WTC11 (cell line): ENCODE results near the gene SPG11. TPM values are rescaled to one million over a fixed set of nuclear protein-coding genes. Genes with fewer than 3 reads are reported as not detected.

ENCODE experiments used
- ATAC-seq: fragments of 200-7000 bp; cut with Tn5 transposase; 2 replicates; pipeline ENCODE4 v1.10.0; 2021; ENCODE audit warnings: mild to moderate bottlenecking, moderate library complexity
- CTCF ChIA-PET: fragments of 300-600 bp; sonication (Branson Sonifier 250); formaldehyde crosslinking; loops from one replicate; lab custom pipeline; 2021; ENCODE audit warnings: antibody characterized with exemption; lab: Charles Lee
- POLR2A ChIA-PET: fragments of 350-600 bp; sonication (Branson Sonifier 250); formaldehyde crosslinking; loops from one replicate; lab custom pipeline; 2021; ENCODE audit warnings: antibody characterized with exemption; lab: Charles Lee
- DNase-seq: peaks from one replicate; pipeline ENCODE4 v3.0.0; 2021; ENCODE audit warnings: low spot score
- H3K27ac Mint-ChIP-seq: 2 replicates; pipeline ENCODE4 v1.8.0; 2021; ENCODE audit warnings: mixed read lengths
- H3K27me3 Mint-ChIP-seq: 2 replicates; pipeline ENCODE4 v1.8.0; 2021; ENCODE audit warnings: low read depth, mild to moderate bottlenecking, moderate library complexity, mixed read lengths
- H3K36me3 Mint-ChIP-seq: 2 replicates; pipeline ENCODE4 v1.8.0; 2021; ENCODE audit warnings: mixed read lengths
- H3K4me1 Mint-ChIP-seq: 2 replicates; pipeline ENCODE4 v1.8.0; 2022; ENCODE audit warnings: mixed read lengths
- H3K4me3 Mint-ChIP-seq: 2 replicates; pipeline ENCODE4 v1.8.0; 2021; ENCODE audit warnings: mild to moderate bottlenecking, moderate library complexity, mixed read lengths
- H3K9me3 Mint-ChIP-seq: 2 replicates; pipeline ENCODE4 v1.8.0; 2021; ENCODE audit warnings: mixed read lengths
- ATF1 ChIP-seq: sonication (generic); formaldehyde crosslinking; IDR thresholded peaks from 2 replicates; pipeline ENCODE4 v1.8.1; 2023; ENCODE audit warnings: mild to moderate bottlenecking, moderate library complexity, missing genetic modification reagents
- ATF2 ChIP-seq: sonication (generic); formaldehyde crosslinking; IDR thresholded peaks from 2 replicates; pipeline ENCODE4 v1.8.1; 2022; ENCODE audit warnings: low read depth, missing genetic modification reagents, borderline replicate concordance
- CBFB ChIP-seq: sonication (generic); formaldehyde crosslinking; IDR thresholded peaks from 2 replicates; pipeline ENCODE4 v1.8.1; 2022; ENCODE audit warnings: mild to moderate bottlenecking, low read depth, missing genetic modification reagents
- CREM ChIP-seq: sonication (generic); formaldehyde crosslinking; IDR thresholded peaks from 2 replicates; pipeline ENCODE4 v1.8.1; 2022; ENCODE audit warnings: mild to moderate bottlenecking, missing genetic modification reagents, moderate library complexity
- E2F5 ChIP-seq: sonication (generic); formaldehyde crosslinking; IDR thresholded peaks from 2 replicates; pipeline ENCODE4 v1.8.1; 2022; ENCODE audit warnings: mild to moderate bottlenecking, moderate library complexity, missing genetic modification reagents
- ETV6 ChIP-seq: sonication (generic); formaldehyde crosslinking; IDR thresholded peaks from 2 replicates; pipeline ENCODE4 v1.8.1; 2022; ENCODE audit warnings: mild to moderate bottlenecking, missing genetic modification reagents
- FOXK1 ChIP-seq: sonication (generic); formaldehyde crosslinking; IDR thresholded peaks from 2 replicates; pipeline ENCODE4 v1.8.0; 2022; ENCODE audit warnings: mild to moderate bottlenecking, moderate library complexity, missing genetic modification reagents
- FOXP1 ChIP-seq: sonication (generic); formaldehyde crosslinking; IDR thresholded peaks from 2 replicates; pipeline ENCODE4 v1.8.0; 2022; ENCODE audit warnings: missing genetic modification reagents, mild to moderate bottlenecking, moderate library complexity, borderline replicate concordance
- HMGXB4 ChIP-seq: sonication (generic); formaldehyde crosslinking; IDR thresholded peaks from 2 replicates; pipeline ENCODE4 v1.8.1; 2023; ENCODE audit warnings: mild to moderate bottlenecking, moderate library complexity, missing genetic modification reagents
- KAT7 ChIP-seq: sonication (generic); formaldehyde crosslinking; IDR thresholded peaks from 2 replicates; pipeline ENCODE4 v1.8.1; 2023; ENCODE audit warnings: missing genetic modification reagents, mild to moderate bottlenecking, borderline replicate concordance
- NR1H2 ChIP-seq: sonication (generic); formaldehyde crosslinking; IDR thresholded peaks from 2 replicates; pipeline ENCODE4 v1.9.0; 2021; ENCODE audit warnings: mild to moderate bottlenecking, moderate library complexity, missing genetic modification reagents
- NR3C1 ChIP-seq: sonication (generic); formaldehyde crosslinking; conservative IDR thresholded peaks from 2 replicates; pipeline ENCODE4 v1.8.1; 2023; ENCODE audit warnings: low read depth, mild to moderate bottlenecking, missing genetic modification reagents
- RORB ChIP-seq: fragments of 250-450 bp; sonication (Bioruptor Pico); IDR thresholded peaks from 2 replicates; pipeline ENCODE4 v1.9.0; 2021; ENCODE audit warnings: mild to moderate bottlenecking
- SOX15 ChIP-seq: fragments of 250-450 bp; sonication (Bioruptor Pico); IDR thresholded peaks from 2 replicates; pipeline ENCODE4 v1.9.0; 2021; ENCODE audit warnings: mild to moderate bottlenecking
- ZSCAN18 ChIP-seq: fragments of 250-450 bp; sonication (Bioruptor Pico); IDR thresholded peaks from 2 replicates; pipeline ENCODE4 v2.1.2; 2022; ENCODE audit warnings: mild to moderate bottlenecking, moderate library complexity
- total RNA-seq: library from RNA; stranded (reverse); gene quantifications from 3 replicates; pipeline ENCODE4 v1.2.3, GENCODE V29; 2021
- TF ChIP-seq, protein P1 (sequence below): sonication (generic); formaldehyde crosslinking; IDR thresholded peaks from 2 replicates; pipeline ENCODE4 v1.8.0; 2022; ENCODE audit warnings: missing genetic modification reagents
- TF ChIP-seq, protein P2 (sequence below): fragments of 250-450 bp; sonication (Bioruptor Pico); IDR thresholded peaks from 2 replicates; pipeline ENCODE4 v1.8.0; 2021; ENCODE audit warnings: mild to moderate bottlenecking
- TF ChIP-seq, protein P3 (sequence below): sonication (generic); formaldehyde crosslinking; IDR thresholded peaks from 2 replicates; pipeline ENCODE4 v1.8.1; 2022; ENCODE audit warnings: mild to moderate bottlenecking, missing genetic modification reagents, moderate library complexity, borderline replicate concordance
- TF ChIP-seq, protein P4 (sequence below): sonication (generic); formaldehyde crosslinking; IDR thresholded peaks from 2 replicates; pipeline ENCODE4 v1.8.0; 2022; ENCODE audit warnings: mild to moderate bottlenecking, missing genetic modification reagents
- TF ChIP-seq, protein P5 (sequence below): fragments of 250-450 bp; sonication (Bioruptor Pico); IDR thresholded peaks from 2 replicates; pipeline ENCODE4 v1.9.0; 2021; ENCODE audit warnings: mild to moderate bottlenecking

Gene SPG11
- total RNA-seq, 1 experiment from 2014 or later: 46.4 TPM

DNA sequence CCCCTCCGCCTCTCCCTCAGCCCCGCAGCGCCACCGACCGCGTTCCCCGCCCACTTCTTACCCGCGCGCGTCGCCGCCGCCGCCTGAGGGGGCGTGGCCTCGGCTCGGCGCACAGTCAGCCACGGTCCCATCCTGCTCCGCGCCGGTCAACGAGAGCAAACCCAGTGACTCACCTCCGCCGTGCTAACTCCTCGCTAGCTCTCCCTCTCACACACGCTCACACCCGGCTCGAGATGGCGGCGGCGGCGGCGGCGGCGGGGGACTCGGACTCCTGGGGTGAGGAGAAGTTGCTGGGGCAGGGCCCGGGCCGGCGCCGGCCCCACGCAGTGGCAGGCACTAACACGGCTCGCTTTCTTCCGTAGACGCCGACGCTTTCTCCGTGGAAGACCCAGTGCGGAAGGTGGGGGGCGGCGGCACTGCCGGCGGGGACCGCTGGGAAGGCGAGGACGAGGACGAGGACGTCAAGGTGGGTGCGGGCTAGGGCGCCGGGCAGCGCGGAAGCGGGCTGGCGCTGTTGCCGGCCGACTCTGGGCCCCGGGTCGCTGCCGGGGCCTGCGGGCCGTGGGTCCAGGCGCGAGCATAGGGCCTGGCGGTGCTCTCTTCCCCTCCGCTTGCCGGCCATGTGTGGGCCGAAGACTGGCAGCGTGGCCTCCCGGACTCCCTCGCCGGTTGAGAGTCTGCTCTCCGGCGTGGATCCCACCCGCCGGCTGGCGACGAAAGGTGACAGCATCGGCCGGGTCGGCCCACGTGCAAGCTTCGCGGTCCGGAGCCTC lies 126.3 kb downstream of the SPG11 start, which contains the start of gene EIF3J:
TSS of gene EIF3J (plus strand) at position 186 of the 773 bp plus-strand sequence. CDS start at position 234, 48 bp downstream.
- H3K4me3 Mint-ChIP-seq: peak within 1 kb of the TSS; percentile 89
- CTCF ChIA-PET: interaction anchor here (0.5 to 1.7 kb wide), 9 partner anchors 9 to 200 kb away, joined by 3 to 10 read pairs (median 3); partner anchors contain the start of gene SPG11
- no peak for TF ChIP-seq NR1H2 (CRISPR knock-in tag)
- TF ChIP-seq, protein P1, sequence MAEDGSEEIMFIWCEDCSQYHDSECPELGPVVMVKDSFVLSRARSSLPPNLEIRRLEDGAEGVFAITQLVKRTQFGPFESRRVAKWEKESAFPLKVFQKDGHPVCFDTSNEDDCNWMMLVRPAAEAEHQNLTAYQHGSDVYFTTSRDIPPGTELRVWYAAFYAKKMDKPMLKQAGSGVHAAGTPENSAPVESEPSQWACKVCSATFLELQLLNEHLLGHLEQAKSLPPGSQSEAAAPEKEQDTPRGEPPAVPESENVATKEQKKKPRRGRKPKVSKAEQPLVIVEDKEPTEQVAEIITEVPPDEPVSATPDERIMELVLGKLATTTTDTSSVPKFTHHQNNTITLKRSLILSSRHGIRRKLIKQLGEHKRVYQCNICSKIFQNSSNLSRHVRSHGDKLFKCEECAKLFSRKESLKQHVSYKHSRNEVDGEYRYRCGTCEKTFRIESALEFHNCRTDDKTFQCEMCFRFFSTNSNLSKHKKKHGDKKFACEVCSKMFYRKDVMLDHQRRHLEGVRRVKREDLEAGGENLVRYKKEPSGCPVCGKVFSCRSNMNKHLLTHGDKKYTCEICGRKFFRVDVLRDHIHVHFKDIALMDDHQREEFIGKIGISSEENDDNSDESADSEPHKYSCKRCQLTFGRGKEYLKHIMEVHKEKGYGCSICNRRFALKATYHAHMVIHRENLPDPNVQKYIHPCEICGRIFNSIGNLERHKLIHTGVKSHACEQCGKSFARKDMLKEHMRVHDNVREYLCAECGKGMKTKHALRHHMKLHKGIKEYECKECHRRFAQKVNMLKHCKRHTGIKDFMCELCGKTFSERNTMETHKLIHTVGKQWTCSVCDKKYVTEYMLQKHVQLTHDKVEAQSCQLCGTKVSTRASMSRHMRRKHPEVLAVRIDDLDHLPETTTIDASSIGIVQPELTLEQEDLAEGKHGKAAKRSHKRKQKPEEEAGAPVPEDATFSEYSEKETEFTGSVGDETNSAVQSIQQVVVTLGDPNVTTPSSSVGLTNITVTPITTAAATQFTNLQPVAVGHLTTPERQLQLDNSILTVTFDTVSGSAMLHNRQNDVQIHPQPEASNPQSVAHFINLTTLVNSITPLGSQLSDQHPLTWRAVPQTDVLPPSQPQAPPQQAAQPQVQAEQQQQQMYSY (CRISPR knock-in tag): no peak
- TF ChIP-seq CBFB (CRISPR knock-in tag): no peak
- peak; percentile 51; the same call in 1 of the 2 replicates for TF ChIP-seq ETV6
- TF ChIP-seq RORB: no peak
- TF ChIP-seq FOXP1 (CRISPR knock-in tag): peak; percentile 72; the same call in 1 of the 2 replicates
- TF ChIP-seq, protein P2, sequence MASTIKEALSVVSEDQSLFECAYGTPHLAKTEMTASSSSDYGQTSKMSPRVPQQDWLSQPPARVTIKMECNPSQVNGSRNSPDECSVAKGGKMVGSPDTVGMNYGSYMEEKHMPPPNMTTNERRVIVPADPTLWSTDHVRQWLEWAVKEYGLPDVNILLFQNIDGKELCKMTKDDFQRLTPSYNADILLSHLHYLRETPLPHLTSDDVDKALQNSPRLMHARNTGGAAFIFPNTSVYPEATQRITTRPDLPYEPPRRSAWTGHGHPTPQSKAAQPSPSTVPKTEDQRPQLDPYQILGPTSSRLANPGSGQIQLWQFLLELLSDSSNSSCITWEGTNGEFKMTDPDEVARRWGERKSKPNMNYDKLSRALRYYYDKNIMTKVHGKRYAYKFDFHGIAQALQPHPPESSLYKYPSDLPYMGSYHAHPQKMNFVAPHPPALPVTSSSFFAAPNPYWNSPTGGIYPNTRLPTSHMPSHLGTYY (CRISPR knock-in tag): no peak
- TF ChIP-seq, protein P3, sequence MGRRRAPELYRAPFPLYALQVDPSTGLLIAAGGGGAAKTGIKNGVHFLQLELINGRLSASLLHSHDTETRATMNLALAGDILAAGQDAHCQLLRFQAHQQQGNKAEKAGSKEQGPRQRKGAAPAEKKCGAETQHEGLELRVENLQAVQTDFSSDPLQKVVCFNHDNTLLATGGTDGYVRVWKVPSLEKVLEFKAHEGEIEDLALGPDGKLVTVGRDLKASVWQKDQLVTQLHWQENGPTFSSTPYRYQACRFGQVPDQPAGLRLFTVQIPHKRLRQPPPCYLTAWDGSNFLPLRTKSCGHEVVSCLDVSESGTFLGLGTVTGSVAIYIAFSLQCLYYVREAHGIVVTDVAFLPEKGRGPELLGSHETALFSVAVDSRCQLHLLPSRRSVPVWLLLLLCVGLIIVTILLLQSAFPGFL (CRISPR knock-in tag): 0 out of 2 replicates have a peak, but pooled peaks have one; percentile 20
- TF ChIP-seq E2F5 (CRISPR knock-in tag): no peak
- peak; percentile 57; the same call in 1 of the 2 replicates for TF ChIP-seq CREM (CRISPR knock-in tag)
- TF ChIP-seq, protein P4, sequence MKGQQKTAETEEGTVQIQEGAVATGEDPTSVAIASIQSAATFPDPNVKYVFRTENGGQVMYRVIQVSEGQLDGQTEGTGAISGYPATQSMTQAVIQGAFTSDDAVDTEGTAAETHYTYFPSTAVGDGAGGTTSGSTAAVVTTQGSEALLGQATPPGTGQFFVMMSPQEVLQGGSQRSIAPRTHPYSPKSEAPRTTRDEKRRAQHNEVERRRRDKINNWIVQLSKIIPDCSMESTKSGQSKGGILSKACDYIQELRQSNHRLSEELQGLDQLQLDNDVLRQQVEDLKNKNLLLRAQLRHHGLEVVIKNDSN: peak; percentile 37; the same call in 1 of the 2 replicates
- no peak for TF ChIP-seq ATF1 (CRISPR knock-in tag)
- no peak for TF ChIP-seq ATF2 (CRISPR knock-in tag)
- peak; percentile 45 for TF ChIP-seq FOXK1 (CRISPR knock-in tag)
- TF ChIP-seq SOX15 (CRISPR knock-in tag): no peak
- TF ChIP-seq KAT7 (CRISPR knock-in tag): peak; percentile 86
- no peak for TF ChIP-seq NR3C1 (CRISPR knock-in tag)
- TF ChIP-seq, protein P5, sequence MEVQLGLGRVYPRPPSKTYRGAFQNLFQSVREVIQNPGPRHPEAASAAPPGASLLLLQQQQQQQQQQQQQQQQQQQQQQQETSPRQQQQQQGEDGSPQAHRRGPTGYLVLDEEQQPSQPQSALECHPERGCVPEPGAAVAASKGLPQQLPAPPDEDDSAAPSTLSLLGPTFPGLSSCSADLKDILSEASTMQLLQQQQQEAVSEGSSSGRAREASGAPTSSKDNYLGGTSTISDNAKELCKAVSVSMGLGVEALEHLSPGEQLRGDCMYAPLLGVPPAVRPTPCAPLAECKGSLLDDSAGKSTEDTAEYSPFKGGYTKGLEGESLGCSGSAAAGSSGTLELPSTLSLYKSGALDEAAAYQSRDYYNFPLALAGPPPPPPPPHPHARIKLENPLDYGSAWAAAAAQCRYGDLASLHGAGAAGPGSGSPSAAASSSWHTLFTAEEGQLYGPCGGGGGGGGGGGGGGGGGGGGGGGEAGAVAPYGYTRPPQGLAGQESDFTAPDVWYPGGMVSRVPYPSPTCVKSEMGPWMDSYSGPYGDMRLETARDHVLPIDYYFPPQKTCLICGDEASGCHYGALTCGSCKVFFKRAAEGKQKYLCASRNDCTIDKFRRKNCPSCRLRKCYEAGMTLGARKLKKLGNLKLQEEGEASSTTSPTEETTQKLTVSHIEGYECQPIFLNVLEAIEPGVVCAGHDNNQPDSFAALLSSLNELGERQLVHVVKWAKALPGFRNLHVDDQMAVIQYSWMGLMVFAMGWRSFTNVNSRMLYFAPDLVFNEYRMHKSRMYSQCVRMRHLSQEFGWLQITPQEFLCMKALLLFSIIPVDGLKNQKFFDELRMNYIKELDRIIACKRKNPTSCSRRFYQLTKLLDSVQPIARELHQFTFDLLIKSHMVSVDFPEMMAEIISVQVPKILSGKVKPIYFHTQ (CRISPR knock-in tag): no peak
- TF ChIP-seq HMGXB4 (CRISPR knock-in tag): no peak; the same call in none of the 2 replicates
- TF ChIP-seq ZSCAN18 (CRISPR knock-in tag): no peak

More for the DNA sequence above, 126.3 kb downstream of the SPG11 start, which contains the start of gene EIF3J:
- Mint-ChIP-seq H3K36me3 (peaks cover 31% of the 10 kb centered on the region), H3K9me3 (no peaks in the 10 kb centered on the region), H3K27ac (peak within 1 kb of the TSS; percentile 99), H3K4me1 (peaks cover 24% of the 10 kb centered on the region), H3K27me3 (no peaks in the 10 kb centered on the region)
- POLR2A ChIA-PET: interaction anchor here (0.5 to 2.6 kb wide), 6 partner anchors 10 to 686 kb away, joined by 3 to 10 read pairs (median 3); partner anchors contain the start of gene CTDSPL2
- DNase-seq (peak; percentile 90), ATAC-seq (peak; percentile 90)
